PC-9 (cell line): ENCODE data around the gene KCNH4. TPM values are rescaled to one million over a fixed set of nuclear protein-coding genes. Genes with fewer than 3 reads are reported as not detected.

Experiments
- BruUV-seq: library from RNA; stranded (reverse); fragments of 400-500 nt; replicated peaks from 2 replicates; lab custom pipeline; 2021; lab: Mats Ljungman, UMichigan
- CTCF ChIA-PET: fragments of 300-600 bp; sonication (Branson Sonifier 250); formaldehyde crosslinking; loops from one replicate; lab custom pipeline; 2022; ENCODE audit warnings: antibody characterized with exemption; lab: Charles Lee
- POLR2A ChIA-PET: fragments of 300-600 bp; sonication (Branson Sonifier 250); formaldehyde crosslinking; loops from one replicate; lab custom pipeline; 2022; ENCODE audit warnings: antibody characterized with exemption; ENCODE audit not compliant: unreplicated experiment; lab: Charles Lee
- DNase-seq, 2 experiments: peaks; one replicate each; pipeline versions ENCODE4 v3.0.0 to v3.0.0-alpha.2; 2015 to 2022; ENCODE audit warnings: mixed read lengths in 1 of 2
- H2AFZ ChIP-seq: fragments of 200-600 bp; sonication (generic); 2 replicates; pipeline ENCODE4 v1.8.1; 2017; ENCODE audit warnings: antibody characterized with exemption
- H3F3A ChIP-seq: fragments of 200-600 bp; sonication (generic); 2 replicates; pipeline ENCODE4 v1.8.1; 2017; ENCODE audit warnings: antibody characterized with exemption, mild to moderate bottlenecking, low read depth; ENCODE audit not compliant: insufficient read depth
- H3K27ac ChIP-seq: fragments of 200-600 bp; sonication (generic); 2 replicates; pipeline ENCODE4 v1.6.1; 2016; ENCODE audit warnings: mixed run types
- H3K27me3 ChIP-seq: fragments of 200-600 bp; sonication (generic); 2 replicates; pipeline ENCODE4 v1.6.1; 2016; ENCODE audit warnings: low read depth, mixed run types; ENCODE audit not compliant: insufficient read depth
- H3K36me3 ChIP-seq: fragments of 200-600 bp; sonication (generic); 2 replicates; pipeline ENCODE4 v1.6.1; 2016; ENCODE audit warnings: low read depth, mixed run types
- H3K4me1 ChIP-seq: fragments of 200-600 bp; sonication (generic); replicated peaks from 2 replicates; pipeline ENCODE4 v1.6.1; 2016; ENCODE audit warnings: mixed run types; ENCODE audit not compliant: insufficient read depth
- H3K4me2 ChIP-seq: fragments of 200-600 bp; sonication (generic); 2 replicates; pipeline ENCODE4 v1.6.1; 2017; ENCODE audit warnings: mixed run types
- H3K4me3 ChIP-seq: fragments of 200-600 bp; sonication (generic); 2 replicates; pipeline ENCODE4 v1.6.1; 2016; ENCODE audit warnings: mixed run types
- H3K79me2 ChIP-seq: fragments of 200-600 bp; sonication (generic); 2 replicates; pipeline ENCODE4 v1.6.1; 2017; ENCODE audit warnings: low read depth, mixed run types
- H3K9me2 ChIP-seq: fragments of 200-600 bp; sonication (generic); 2 replicates; pipeline ENCODE4 v1.8.1; 2017; ENCODE audit warnings: mild to moderate bottlenecking; ENCODE audit not compliant: insufficient read depth
- H3K9me3 ChIP-seq: fragments of 200-600 bp; sonication (generic); 2 replicates; pipeline ENCODE4 v1.8.1; 2016; ENCODE audit warnings: low read depth; ENCODE audit not compliant: insufficient read depth
- H4K20me1 ChIP-seq: fragments of 200-600 bp; sonication (generic); 2 replicates; pipeline ENCODE4 v1.8.1; 2017; ENCODE audit not compliant: insufficient read depth
- EZH2 ChIP-seq: fragments of 200-600 bp; sonication (generic); IDR thresholded peaks from 2 replicates; pipeline ENCODE4 v1.8.0; 2017; ENCODE audit warnings: antibody characterized with exemption, low read depth
- intact Hi-C: fragments of 100-400 bp; cut with micrococcal nuclease; formaldehyde crosslinking; loops from one replicate; pipeline ENCODE4 v1.10.0; 2022; ENCODE audit not compliant: unreplicated experiment
- total RNA-seq: library from RNA; stranded (reverse); gene quantifications from 2 replicates; pipeline ENCODE4 v1.2.3, GENCODE V29; 2021
- TF ChIP-seq, protein P1 (sequence below): fragments of 200-600 bp; sonication (generic); conservative IDR thresholded peaks from 2 replicates; pipeline ENCODE4 v1.6.1; 2017; ENCODE audit warnings: mixed run types, antibody characterized with exemption, mild to moderate bottlenecking, moderate library complexity

The KCNH4 gene
- total RNA-seq, 1 experiment from 2014 or later = not detected

DNA sequence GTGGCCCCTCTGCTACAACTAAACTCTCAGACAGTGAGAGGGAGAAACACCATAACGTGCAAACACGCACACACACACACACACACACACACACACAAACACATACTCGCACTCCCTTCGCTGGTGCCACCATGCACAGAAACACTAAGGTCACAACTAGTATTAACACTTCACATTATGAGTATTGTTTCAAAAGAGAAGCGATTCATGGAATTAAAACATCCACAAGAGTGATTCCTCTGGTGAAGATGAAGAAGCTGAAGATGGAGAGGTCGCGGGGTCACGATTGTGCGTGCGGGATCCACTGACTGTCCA lies 20.5 kb upstream of the KCNH4 start:
- no TSS peak for BruUV-seq
- H3K9me2 ChIP-seq = no peaks in the 10 kb centered on the region
- no peak for TF ChIP-seq EZH2
- TF ChIP-seq, protein P1, sequence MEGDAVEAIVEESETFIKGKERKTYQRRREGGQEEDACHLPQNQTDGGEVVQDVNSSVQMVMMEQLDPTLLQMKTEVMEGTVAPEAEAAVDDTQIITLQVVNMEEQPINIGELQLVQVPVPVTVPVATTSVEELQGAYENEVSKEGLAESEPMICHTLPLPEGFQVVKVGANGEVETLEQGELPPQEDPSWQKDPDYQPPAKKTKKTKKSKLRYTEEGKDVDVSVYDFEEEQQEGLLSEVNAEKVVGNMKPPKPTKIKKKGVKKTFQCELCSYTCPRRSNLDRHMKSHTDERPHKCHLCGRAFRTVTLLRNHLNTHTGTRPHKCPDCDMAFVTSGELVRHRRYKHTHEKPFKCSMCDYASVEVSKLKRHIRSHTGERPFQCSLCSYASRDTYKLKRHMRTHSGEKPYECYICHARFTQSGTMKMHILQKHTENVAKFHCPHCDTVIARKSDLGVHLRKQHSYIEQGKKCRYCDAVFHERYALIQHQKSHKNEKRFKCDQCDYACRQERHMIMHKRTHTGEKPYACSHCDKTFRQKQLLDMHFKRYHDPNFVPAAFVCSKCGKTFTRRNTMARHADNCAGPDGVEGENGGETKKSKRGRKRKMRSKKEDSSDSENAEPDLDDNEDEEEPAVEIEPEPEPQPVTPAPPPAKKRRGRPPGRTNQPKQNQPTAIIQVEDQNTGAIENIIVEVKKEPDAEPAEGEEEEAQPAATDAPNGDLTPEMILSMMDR = no peak
- no peak overlapping the region for H2AFZ ChIP-seq
- no peaks in the 10 kb centered on the region for H4K20me1 ChIP-seq
- no peak overlapping the region for H3K4me3 ChIP-seq
- ChIA-PET CTCF (interaction anchor here (0.7 kb wide), 1 partner anchor 255 kb away, joined by 3 read pairs; no protein-coding TSS in a partner anchor), POLR2A (no interaction called here)
- no peaks in the 10 kb centered on the region for H3K27me3 ChIP-seq
- H3K4me1 ChIP-seq = peaks cover 6% of the 10 kb centered on the region
- intact Hi-C loops = no loop called here
- H3K4me2 ChIP-seq = no peak overlapping the region
- no peaks in the 10 kb centered on the region for H3K36me3 ChIP-seq
- H3K27ac ChIP-seq = no peak overlapping the region
- no peaks in the 10 kb centered on the region for H3K9me3 ChIP-seq
- no peaks in the 10 kb centered on the region; the same call in 1 of the 2 replicates for H3F3A ChIP-seq
- DNase-seq = no peak
- H3K79me2 ChIP-seq = no peaks in the 10 kb centered on the region

DNA sequence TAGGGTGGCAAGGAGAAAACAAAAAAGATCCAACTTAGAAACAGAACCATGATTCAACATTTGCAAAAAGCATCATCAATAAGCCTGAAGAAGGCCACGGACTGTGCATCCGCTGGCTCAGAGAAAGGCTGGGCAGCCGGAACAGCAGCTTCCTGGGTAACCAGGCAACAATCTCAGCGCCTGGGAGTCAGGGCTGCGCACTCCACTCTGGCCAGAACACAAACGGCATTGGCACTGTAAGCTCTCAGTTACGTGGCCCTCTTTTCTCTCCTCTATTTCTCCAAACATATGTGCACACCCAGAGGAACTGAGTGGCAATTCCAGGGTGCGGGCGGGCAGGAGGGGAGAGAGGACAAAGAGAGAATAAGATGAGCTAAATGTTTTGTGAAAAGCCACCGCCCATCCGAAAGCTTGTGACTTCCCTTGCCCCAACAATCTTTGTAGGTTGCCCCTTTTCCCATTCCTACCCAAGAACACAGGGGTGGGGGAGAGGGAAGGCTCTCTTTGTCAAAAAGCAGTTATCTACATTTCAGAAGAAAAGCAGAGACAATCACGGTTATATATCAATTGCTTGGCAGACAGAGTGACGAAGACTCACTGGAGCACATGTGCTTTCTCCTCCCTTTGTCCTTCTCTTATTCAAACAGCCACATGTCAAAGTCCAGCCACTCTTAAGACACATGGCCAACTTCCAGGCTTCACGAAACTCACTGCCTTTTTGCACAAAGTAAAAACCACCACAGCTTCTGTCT lies 19.9 kb upstream of the KCNH4 start:
- BruUV-seq = no TSS peak

GRCh38 chr17:42199416-42200011 lies 18.6 kb upstream of the KCNH4 start:
- no peaks in the 10 kb centered on the region for H4K20me1 ChIP-seq
- CTCF ChIA-PET = no interaction called here
- intact Hi-C loops = no loop called here
- BruUV-seq = no TSS peak
- H3K27ac ChIP-seq = no peak overlapping the region
- no peak for DNase-seq
- H2AFZ ChIP-seq = no peak overlapping the region
- no peaks in the 10 kb centered on the region; the same call in 1 of the 2 replicates for H3F3A ChIP-seq
- POLR2A ChIA-PET = no interaction called here
- H3K9me3 ChIP-seq = no peaks in the 10 kb centered on the region
- no peaks in the 10 kb centered on the region for H3K9me2 ChIP-seq
- TF ChIP-seq, protein P1 = no peak
- no peak for TF ChIP-seq EZH2
- no peaks in the 10 kb centered on the region for H3K79me2 ChIP-seq
- no peaks in the 10 kb centered on the region for H3K36me3 ChIP-seq
- H3K4me1 ChIP-seq = no peaks in the 10 kb centered on the region
- H3K27me3 ChIP-seq = no peaks in the 10 kb centered on the region
- no peak overlapping the region for H3K4me2 ChIP-seq
- no peak overlapping the region for H3K4me3 ChIP-seq

More for the DNA sequence above, 19.9 kb upstream of the KCNH4 start:
- TF ChIP-seq EZH2 = no peak
- TF ChIP-seq, protein P1 = no peak
- H3K4me3 ChIP-seq = no peak overlapping the region
- H3K36me3 ChIP-seq = no peaks in the 10 kb centered on the region
- no peaks in the 10 kb centered on the region; the same call in 1 of the 2 replicates for H3F3A ChIP-seq
- intact Hi-C loops = no loop called here
- no peaks in the 10 kb centered on the region for H3K27me3 ChIP-seq
- H4K20me1 ChIP-seq = no peaks in the 10 kb centered on the region
- POLR2A ChIA-PET = no interaction called here
- H2AFZ ChIP-seq = no peak overlapping the region
- no peaks in the 10 kb centered on the region for H3K9me2 ChIP-seq
- H3K79me2 ChIP-seq = no peaks in the 10 kb centered on the region
- no peak overlapping the region for H3K27ac ChIP-seq
- H3K4me2 ChIP-seq = no peak overlapping the region
- H3K9me3 ChIP-seq = no peaks in the 10 kb centered on the region
- DNase-seq = no peak
- CTCF ChIA-PET = interaction anchor here (0.5 to 0.7 kb wide), 2 partner anchors 13 to 238 kb away, joined by 3 to 5 read pairs; no protein-coding TSS in a partner anchor
- H3K4me1 ChIP-seq = peaks cover under 1% of the 10 kb centered on the region; the same call in 1 of the 2 replicates
